GM12891 (cell line): Measurements from ENCODE around the gene LRP3.

Experiments used
- DNase-seq: peaks from one replicate; pipeline ENCODE4 v3.0.0; 2011; ENCODE audit warnings: low spot score; ENCODE audit not compliant: insufficient read length
- FAIRE-seq: peaks from 2 replicates; lab custom pipeline; 2011; peaks lifted over from hg19 to GRCh38; lab: Jason Lieb, UNC
- PAX5 ChIP-seq: IDR thresholded peaks from 2 replicates; pipeline ENCODE4 v1.6.1; 2011; ENCODE audit warnings: low read length, moderate library complexity, mild to moderate bottlenecking; ENCODE audit not compliant: insufficient read depth, severe bottlenecking
- POLR2A ChIP-seq: IDR thresholded peaks from 2 replicates; pipeline ENCODE4 v1.6.1; 2011; ENCODE audit warnings: low read depth, low read length, control low read depth
- POLR2AphosphoS5 ChIP-seq: IDR thresholded peaks from 2 replicates; pipeline ENCODE4 v1.6.1; 2011; ENCODE audit warnings: low read depth, low read length, control low read depth
- POU2F2 ChIP-seq: IDR thresholded peaks from 2 replicates; pipeline ENCODE4 v1.6.1; 2011; ENCODE audit warnings: low read depth, mild to moderate bottlenecking, control low read depth, low read length, moderate library complexity
- SPI1 ChIP-seq: IDR thresholded peaks from 2 replicates; pipeline ENCODE4 v1.6.1; 2011; ENCODE audit warnings: low read depth, low read length, control low read depth
- TAF1 ChIP-seq: IDR thresholded peaks from 2 replicates; pipeline ENCODE4 v1.6.1; 2011; ENCODE audit warnings: low read depth, low read length, control low read depth

LRP3 gene

GRCh38 chr19:33193269-33193864 is 763 bp upstream of the LRP3 start:
- no peak for FAIRE-seq
- TF ChIP-seq POU2F2 (no peak), TAF1 (no peak), POLR2A (no peak), SPI1 (no peak), POLR2AphosphoS5 (no peak), PAX5 (no peak)
- no peak for DNase-seq

GRCh38 chr19:33194532-33194885 is 379 bp downstream of the LRP3 start:
- FAIRE-seq: no peak
- no peak for TF ChIP-seq SPI1
- no peak for TF ChIP-seq POU2F2
- no peak for TF ChIP-seq TAF1
- peak; percentile 12 for DNase-seq

GRCh38 chr19:33194886-33195644 is 935 bp downstream of the LRP3 start:
- no peak for TF ChIP-seq POLR2A
- TF ChIP-seq SPI1: no peak
- no peak for TF ChIP-seq POLR2AphosphoS5
- TF ChIP-seq PAX5: no peak
- TF ChIP-seq POU2F2: no peak
- TF ChIP-seq TAF1: no peak
- FAIRE-seq (no peak), DNase-seq (peak; percentile 17)

- DNase-seq (no peak), FAIRE-seq (no peak)
- TF ChIP-seq TAF1 (no peak), POLR2AphosphoS5 (no peak), PAX5 (no peak), POU2F2 (no peak)
Observed at GRCh38 chr19:33195645-33196347, 1.7 kb downstream of the LRP3 start.

- DNase-seq (no peak), FAIRE-seq (no peak)
- no peak for TF ChIP-seq PAX5
Observed at GRCh38 chr19:33196446-33197193, 2.5 kb downstream of the LRP3 start.

GRCh38 chr19:33197591-33198000 is 3.5 kb downstream of the LRP3 start:
- TF ChIP-seq TAF1: no peak
- no peak for TF ChIP-seq POU2F2
- TF ChIP-seq POLR2AphosphoS5: no peak
- no peak for TF ChIP-seq PAX5
- no peak for TF ChIP-seq POLR2A
- no peak for TF ChIP-seq SPI1
- DNase-seq (no peak), FAIRE-seq (no peak)

GRCh38 chr19:33198169-33198568 is 4.0 kb downstream of the LRP3 start:
- DNase-seq: no peak
- FAIRE-seq: no peak
- TF ChIP-seq SPI1 (no peak), TAF1 (no peak), POU2F2 (no peak), POLR2A (no peak), PAX5 (no peak), POLR2AphosphoS5 (no peak)

GRCh38 chr19:33199441-33200265 is 5.5 kb downstream of the LRP3 start:
- no peak for DNase-seq
- no peak for TF ChIP-seq PAX5
- TF ChIP-seq POU2F2: no peak
- no peak for TF ChIP-seq POLR2A
- no peak for FAIRE-seq

GRCh38 chr19:33201473-33201872 is 7.3 kb downstream of the LRP3 start:
- DNase-seq (no peak), FAIRE-seq (no peak)
- no peak for TF ChIP-seq TAF1
- TF ChIP-seq POLR2AphosphoS5: no peak
- no peak for TF ChIP-seq PAX5
- no peak for TF ChIP-seq POLR2A
- no peak for TF ChIP-seq POU2F2
- no peak for TF ChIP-seq SPI1
